ENCODE data around the gene NQO2.
"Not testable (repeated sequence)": the region's sequence is repeated elsewhere in the genome, so short reads cannot be mapped to it uniquely, and the experiment has no call there.

NQO2 gene

DNA sequence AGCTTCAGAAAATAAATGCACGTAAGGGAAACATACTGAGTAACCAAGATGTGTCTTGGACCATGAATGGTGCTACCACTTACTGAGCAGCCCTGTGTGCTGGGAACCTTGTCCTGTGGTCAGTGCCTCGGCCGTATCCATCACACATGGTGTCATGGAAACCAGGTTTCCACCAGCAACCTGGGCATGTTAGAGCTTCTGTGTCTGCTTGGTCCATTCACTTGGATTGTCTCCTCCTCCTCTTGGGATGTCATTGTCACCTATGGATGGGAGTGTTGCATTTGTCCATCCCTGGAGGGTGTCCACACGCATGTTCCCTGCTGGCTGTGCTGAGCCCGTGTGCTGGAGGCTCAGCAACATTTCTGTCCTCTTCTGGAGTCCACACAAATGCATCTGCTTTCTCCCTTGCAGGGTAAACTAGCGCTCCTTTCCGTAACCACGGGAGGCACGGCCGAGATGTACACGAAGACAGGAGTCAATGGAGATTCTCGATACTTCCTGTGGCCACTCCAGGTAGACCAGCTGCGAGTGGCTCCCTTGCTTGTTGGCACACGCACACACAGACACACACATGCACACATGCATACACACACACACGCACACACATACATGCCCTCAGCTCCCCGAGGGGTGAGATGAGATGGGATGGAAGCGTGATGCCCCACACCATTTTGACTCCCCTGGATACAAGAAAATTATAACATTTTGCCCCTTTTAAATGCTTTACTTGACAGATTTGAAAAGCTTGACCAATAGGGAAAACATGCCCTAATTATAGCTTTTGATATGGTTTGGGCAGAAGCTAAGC lies 17.0 kb downstream of the NQO2 start:
- no peak for DNase-seq

GRCh38 chr6:3017304-3017703 lies 17.6 kb downstream of the NQO2 start:
- DNase-seq: no peak

DNA sequence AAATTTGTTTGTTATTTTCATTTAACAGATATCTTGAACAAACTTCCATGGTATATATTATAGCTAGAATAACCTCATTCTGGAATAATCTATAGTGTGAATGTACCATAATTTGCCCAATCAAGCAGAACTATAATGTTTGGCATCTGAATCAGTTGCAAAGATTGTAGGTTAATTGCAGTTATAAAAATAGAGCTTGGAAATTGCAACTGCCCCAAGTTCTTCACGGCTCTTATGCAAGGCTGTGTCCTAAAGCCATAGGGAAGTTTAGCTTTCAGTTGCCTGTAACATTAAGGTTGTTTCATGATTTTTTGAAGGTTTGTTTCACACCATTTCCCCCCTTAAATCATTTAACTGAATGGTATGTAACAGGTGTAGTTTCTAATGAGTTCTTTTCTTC lies 19.4 kb downstream of the NQO2 start:
- DNase-seq: no peak

DNA sequence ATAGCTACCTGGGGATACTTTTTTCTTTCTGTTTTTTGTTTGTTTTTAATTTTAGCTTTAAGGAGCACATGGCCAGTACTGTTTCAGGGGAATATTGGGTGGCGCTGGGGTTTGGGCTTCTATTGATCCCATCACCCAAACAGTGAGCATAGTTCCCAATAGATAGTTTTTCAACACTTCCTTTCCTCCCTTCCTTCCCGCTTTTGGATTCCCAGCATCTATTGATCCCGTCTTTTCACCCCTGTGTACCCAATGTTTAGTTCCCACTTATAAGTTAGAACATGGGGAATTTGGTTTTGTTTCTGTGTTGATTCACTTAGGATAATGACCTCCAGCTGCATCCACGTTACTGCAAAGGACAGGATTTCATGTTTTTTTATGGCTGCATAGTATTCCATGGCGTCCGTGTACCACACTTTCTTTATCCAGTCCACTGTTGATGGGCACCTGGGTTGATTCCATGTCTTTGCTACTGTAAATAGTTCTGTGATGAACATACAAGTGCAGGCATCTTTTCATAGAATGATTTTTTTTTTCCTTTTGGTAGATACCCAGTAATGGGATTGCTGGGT lies 20.1 kb downstream of the NQO2 start:
- no peak for DNase-seq

DNA sequence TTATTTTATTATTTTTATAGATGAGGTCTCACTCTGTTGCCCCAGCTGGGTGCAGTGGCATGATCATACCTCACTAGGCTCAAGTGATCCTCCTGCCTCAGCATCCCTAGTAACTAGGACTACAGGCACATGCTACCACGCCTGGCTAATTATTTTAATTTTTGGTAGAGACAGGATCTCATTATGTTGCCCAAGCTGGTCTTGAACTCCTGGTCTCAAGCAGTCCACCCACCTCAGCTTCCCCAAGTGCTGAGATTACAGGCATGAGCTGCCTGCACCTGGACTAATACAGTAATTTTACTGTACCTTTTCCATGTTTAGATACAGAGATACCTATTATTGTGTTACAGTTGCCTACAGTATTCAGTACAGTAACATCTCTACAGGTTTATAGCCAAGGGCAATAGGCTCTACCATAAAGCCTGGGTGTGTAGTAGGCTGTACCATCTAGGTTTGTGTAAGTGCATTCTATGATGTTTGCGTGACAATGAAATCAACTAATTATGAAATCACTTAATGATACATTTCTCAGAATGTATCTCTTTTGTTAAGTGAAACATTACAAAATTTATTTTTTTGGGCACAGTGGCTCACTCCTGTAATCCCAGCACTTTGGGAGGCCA lies 21.4 kb downstream of the NQO2 start:
- not testable (repeated sequence) for DNase-seq

- DNase-seq: peak in 1 of 2 experiments; percentile 25
Measured at GRCh38 chr6:3022765-3023662, 23.3 kb downstream of the NQO2 start.

- DNase-seq: peak; percentile 59 to 91
Measured at GRCh38 chr6:3023663-3024483, 24.2 kb downstream of the NQO2 start.

DNA sequence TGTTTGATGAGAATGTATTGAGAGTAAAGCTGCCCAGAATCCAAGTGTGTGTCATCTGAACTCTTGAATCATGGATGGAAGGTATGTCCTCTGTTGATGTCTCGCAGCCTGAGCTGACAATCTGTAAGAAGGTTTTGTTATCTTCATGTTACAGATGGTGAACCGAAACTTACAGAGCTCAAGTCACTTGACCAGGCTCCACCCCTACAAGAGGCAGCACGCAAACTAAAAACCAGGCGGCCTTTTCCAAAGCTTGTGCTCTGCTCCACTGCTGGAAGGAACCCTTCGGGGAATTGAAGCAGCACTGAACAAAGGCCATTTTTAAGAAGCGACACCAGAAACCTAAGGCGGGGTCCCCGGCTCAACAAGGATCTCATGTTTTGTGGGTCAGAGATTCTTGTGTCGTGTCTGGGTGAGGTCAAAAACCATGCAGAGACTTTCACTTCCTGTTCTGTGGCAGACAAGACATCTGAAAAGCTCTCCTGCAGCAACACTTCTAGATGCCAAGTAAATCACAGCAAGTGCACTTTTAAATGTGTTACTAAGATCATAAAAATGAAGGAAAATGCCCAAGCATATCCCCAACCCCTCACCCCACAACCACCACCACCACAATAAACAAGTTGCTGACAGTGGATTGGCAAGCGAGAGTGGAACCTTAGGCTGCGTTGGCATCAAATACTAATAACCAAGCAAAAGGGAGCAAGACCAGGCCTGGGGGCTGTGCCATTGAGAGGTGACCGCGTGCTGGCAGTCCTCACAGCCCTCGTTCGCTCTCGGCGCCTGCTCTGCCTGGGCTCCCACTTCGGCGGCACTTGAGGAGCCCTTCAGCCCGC lies 27.3 kb downstream of the NQO2 start:
- DNase-seq: no peak

- DNase-seq: not testable (repeated sequence)
Measured at GRCh38 chr6:3028156-3028555, 28.5 kb downstream of the NQO2 start.

GRCh38 chr6:3031857-3032640 lies 32.4 kb downstream of the NQO2 start:
- DNase-seq: peak; percentile 18 to 52

DNA sequence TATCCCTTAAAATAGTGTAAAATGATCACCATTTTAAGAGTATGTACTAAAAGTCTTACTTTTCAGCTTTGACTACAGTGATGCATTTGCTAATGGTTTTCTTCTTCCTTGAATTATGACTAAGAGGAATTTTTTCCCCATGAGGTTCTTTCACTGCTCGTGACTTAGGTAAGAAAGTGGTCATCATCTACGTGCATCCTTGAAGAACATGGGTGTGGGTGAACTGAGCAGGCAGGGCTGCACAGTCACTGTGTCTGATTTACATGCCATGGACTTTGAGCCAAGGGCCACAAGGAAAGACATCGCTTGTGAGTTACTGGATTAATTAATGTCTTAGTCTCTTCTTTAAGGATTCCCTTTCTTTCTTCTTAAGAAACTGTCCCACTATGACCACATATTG lies 33.3 kb downstream of the NQO2 start:
- DNase-seq: no peak

GRCh38 chr6:3033652-3034051 lies 34.0 kb downstream of the NQO2 start:
- no peak for DNase-seq

DNA sequence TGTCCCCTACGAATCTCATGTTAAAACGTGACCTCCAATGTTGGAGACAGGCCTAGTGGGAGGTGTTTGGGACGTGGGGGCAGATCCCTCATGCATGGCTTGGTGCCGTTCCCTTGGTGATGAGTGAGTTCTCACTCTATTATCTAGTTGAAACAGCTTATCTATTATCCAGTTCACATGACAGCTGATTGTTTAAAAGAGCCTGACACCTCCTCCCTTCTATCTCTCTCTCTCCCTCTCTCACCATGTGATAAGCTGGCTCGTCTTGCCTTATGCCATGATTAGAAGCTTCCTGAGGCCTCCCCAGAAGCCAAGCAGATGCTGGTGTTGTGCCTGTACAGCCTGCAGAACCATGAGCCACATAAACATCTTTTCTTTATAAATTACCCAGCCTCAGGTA lies 35.7 kb downstream of the NQO2 start:
- DNase-seq: no peak

DNA sequence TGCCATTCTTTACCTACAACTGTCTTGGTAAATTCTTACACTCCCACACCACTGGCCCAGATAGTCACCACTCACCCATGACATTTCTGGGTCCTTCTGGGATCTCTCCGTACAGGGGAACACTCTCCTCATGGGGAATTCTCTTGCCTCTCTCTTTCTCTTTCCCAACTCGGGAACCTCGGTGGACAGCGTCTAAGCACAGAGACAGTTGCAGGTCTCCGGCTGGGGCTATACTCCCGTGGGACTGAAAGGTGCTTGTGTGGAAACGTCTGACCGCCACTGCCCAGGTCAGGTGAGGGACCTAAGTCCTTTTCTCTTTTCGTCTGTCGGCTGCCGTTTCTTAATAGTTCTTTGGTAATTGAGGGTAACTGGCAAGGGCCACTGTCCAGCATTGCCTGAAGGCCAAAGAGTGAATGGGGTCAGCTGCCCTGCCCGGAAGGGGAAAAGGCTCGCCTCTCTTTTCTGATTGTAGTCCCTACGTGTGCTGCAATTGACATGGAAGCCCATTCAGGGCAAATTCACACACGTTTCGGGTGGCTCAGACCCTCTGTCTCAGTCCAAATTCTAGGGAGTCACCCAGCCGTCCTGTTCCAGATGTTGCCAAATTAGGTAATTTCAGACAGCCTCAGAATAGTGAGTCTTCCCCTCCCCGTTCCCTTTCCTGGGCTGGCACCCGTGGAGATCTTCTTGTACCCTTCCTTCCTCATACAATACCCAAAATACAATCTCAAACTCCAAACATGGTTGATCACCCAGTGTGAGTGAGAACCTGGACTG lies 37.4 kb downstream of the NQO2 start:
- DNase-seq: no peak

DNA sequence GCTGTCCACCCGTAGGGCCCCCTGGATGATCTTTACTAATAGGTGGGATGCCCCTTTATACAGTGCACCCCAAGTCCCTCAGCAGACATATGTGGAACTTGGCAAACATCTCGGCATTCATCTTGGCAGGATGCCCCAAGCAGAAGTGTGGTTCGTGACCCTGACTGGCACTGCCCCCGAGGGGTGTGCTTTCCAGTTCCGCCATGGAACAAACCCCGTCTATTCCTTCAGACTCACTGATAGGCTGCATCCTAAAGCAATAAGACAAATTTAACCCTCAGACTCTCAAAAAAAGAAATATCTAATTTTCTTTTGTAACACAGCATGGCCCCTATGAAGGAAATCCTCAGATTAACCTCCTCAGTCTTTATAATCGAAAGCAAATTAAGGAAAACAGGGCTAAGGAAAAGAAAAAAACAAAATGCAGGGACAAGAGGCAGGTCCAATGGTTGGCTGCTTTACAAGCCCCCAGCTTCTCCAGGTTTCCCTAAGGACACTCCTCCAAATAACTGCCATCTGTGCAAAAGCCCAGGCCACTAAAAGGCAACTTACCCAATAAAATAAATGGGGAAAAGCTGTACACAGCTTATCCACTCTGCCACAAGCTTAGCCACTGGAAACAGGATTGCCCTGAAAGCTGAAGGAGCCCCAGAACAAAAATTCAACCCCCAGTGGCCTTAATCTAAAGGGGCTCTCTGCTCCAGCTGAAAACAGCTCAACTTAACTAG lies 38.1 kb downstream of the NQO2 start:
- DNase-seq: no peak

DNA sequence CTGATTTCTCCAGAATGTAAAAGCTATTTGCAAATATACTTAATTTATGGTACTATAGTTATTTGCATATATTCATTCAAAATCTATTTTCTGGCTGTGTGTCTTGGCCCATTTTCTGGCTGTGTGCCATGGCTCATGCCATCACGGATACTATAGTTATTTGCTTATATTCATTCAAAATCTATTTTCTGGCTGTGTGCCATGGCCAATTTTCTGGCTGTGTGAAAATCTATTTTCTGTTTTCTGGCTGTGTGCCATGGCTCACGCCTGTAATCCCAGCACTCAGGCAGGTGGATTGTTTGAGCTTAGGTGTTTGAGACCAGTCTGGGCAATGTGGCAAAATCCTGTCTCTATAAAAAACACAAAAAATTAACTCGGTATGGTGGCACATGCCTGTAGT lies 39.7 kb downstream of the NQO2 start:
- no peak for DNase-seq

- DNase-seq: no peak
Measured at GRCh38 chr6:3041147-3041546, 41.5 kb downstream of the NQO2 start.

- no peak for DNase-seq
Measured at GRCh38 chr6:3041606-3042005, 41.9 kb downstream of the NQO2 start.

- no peak for DNase-seq
Measured at GRCh38 chr6:3045369-3045768, 45.7 kb downstream of the NQO2 start.
